ENCODE results near the gene FRMD1.

The FRMD1 gene

DNA sequence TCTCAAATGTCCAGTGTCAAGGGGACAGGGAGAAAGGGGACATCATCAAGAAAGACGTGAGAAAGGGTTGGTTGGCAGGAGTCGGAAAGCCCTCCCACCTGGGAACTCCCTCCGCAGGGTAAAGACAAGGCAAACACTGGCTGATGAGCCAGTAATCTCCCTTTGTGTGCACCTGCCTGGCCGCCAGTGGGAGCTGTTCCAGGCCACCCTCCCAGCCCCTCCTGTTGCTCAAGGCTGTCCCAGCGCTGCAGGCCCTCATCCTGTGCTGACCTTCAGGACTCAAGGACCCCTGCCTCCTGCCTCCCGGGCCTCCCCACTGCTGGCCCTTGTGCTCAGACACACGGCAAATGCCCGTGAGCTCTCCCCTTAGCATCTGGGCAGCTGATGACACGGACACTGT, 7.4 kb downstream of the FRMD1 start:
- no peak for DNase-seq (ENCODE audit: low read depth)
- no peak overlapping the region for H3K4me3 ChIP-seq (ENCODE audit: low read length)
- TF ChIP-seq, protein P1, sequence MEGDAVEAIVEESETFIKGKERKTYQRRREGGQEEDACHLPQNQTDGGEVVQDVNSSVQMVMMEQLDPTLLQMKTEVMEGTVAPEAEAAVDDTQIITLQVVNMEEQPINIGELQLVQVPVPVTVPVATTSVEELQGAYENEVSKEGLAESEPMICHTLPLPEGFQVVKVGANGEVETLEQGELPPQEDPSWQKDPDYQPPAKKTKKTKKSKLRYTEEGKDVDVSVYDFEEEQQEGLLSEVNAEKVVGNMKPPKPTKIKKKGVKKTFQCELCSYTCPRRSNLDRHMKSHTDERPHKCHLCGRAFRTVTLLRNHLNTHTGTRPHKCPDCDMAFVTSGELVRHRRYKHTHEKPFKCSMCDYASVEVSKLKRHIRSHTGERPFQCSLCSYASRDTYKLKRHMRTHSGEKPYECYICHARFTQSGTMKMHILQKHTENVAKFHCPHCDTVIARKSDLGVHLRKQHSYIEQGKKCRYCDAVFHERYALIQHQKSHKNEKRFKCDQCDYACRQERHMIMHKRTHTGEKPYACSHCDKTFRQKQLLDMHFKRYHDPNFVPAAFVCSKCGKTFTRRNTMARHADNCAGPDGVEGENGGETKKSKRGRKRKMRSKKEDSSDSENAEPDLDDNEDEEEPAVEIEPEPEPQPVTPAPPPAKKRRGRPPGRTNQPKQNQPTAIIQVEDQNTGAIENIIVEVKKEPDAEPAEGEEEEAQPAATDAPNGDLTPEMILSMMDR (IDR thresholded peaks at IDR 0.05; ENCODE audit: insufficient read depth, low read depth, low read length, missing control alignments), result no peak

DNA sequence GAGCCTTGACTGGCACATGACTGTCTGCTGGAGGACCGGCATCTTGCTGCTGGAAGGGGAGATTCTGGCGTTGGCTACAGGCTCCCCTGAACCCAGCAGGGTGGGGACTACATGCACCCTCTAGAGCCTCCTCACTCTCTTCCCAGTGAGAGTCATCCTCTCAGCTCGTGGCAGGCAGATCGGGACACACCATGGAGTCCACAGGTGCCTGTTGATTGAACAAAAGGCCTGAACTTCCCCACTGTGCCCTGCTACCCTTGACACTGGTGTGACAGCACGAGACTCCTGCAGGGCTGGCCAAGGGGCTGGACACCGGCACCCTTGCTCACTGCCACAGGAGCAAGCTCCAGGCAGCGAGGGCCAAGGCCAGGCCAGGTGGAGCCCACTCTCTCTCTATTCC, 8.2 kb downstream of the FRMD1 start:
- H3K4me3 ChIP-seq (ENCODE audit: low read length), result no peak overlapping the region
- no peak for DNase-seq (ENCODE audit: low read depth)
- TF ChIP-seq, protein P1 (IDR thresholded peaks at IDR 0.05; ENCODE audit: insufficient read depth, low read depth, low read length, missing control alignments), result no peak

DNA sequence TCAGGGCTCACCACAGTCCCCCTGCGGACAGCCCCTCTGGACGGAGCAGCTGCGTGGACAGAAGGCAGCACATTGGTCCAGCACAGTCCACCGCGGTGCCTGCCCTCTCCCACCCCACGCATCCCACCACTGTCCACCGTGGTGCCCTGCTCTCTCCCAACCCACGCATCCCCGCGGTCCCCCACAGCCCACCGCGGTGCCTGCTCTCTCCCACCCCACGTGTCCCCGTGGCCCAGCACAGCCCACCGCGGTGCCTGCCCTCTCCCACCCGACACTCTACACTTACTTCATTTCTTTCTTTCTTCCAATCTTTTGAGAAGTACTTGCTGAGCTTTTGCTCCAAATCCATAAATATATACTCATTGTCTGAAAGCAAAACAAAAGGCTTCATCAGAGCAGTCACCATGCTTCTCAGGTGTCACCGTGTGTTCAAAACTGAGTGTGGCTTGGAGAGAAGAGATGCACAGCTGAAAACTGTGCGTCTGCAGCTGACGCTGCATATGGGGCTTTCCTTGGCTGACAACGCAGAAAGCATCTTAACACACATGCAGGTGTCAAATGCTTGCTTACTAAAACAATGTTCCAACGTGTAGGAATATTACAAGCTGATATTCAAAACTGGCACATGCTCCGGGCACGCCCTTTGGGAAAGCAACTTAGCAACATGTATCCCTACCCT, 11.8 kb downstream of the FRMD1 start:
- no peak for DNase-seq (ENCODE audit: low read depth)
- TF ChIP-seq, protein P1 (IDR thresholded peaks at IDR 0.05; ENCODE audit: insufficient read depth, low read depth, low read length, missing control alignments), result no peak
- no peak overlapping the region for H3K4me3 ChIP-seq (ENCODE audit: low read length)

DNA sequence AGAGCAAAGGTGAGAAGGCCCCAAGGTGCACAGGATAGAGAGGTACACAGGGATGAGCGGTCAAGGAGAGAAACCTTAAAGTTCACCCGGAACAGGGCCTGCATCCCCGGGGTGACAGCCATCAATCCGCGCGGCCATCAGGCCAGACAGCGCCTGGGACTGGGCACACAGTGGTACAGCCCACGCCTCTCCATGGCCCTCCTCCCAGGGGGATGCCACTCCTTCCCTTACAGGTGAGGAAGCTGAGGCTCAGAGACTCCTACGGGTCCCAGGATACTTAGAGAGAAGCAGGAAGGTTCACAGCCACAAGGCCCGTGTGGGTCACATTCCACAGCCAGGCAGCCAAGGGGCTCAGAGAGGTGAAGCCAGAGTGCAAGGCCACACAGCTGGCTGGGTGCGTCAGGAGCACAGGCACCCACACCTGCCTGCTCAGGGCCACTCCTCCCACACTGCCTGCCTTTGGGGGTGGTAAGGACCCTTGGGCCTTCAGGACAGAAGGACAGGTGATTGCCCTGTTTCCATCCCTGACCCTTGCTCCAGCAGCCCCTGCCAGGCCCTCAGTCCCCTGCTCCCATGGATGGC, 14.7 kb downstream of the FRMD1 start:
- no peak for DNase-seq (ENCODE audit: low read depth)
- TF ChIP-seq, protein P1 (IDR thresholded peaks at IDR 0.05; ENCODE audit: insufficient read depth, low read depth, low read length, missing control alignments), result no peak
- H3K4me3 ChIP-seq (ENCODE audit: low read length), result no peak overlapping the region

DNA sequence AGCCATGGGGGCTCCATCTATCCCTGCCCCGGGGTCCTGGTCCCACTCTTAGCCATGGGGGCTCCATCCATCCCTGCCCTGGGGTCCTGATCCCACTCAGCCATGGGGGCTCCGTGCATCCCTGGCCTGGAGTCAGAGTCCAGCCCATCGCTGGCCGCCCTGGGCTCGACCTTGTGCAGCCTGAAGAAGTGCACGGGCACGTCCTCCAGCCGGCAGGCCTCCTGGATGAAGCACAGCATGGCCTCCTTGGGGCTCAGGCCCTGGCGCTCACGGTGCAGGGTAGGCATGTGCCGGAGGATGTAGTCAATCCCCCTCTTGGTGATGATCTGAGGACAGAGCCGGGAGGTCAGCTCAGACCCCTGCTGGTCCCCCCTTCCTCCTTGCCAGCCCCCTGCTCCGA, 15.6 kb downstream of the FRMD1 start:
- DNase-seq (ENCODE audit: low read depth), result no peak
- H3K4me3 ChIP-seq (ENCODE audit: low read length), result no peak overlapping the region
- TF ChIP-seq, protein P1 (IDR thresholded peaks at IDR 0.05; ENCODE audit: insufficient read depth, low read depth, low read length, missing control alignments), result no peak

DNA sequence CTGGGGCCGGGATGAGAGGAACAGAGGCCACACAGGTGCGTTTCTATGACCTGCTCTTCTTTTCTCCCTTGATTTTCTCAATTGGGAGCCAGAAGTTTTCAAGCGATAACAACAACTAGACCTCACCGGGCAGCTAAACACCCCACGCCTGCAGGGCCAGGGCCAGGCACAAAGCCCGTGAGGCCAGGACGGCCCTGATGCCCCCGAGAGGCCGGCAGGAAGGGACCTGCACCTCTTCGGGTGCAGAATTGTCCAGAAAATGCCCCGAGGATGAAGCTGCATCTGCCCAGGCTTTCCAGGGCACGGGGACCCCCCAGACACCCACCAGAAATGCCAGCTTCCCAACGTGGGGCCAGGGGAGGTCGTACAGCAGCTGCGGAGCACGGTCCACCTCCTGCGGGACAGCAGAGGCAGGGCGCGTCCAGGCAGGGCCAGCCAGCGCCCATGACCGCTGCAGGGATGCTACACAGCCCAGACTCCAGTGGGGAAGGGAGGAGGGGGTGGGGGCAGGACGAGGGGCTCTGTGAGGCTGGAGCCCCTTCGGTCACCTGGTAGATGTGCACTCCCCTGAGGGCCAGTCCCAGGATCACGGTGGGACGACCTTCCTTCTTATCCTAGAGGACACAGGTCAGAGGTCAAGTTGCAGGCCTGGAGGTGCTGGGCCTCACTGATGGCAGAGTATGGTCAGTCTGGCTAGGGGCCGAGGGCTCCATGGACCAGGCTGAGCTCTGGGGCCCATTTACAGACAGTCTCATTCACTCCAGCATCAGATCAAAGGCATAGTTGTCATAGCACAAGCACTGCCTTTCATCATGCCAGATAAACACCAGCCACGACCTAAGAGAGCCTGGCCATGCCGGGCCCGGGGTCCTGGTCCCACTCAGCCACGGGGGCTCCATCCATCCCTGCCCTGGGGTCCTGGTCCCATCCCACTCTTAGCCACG, 16.4 kb downstream of the FRMD1 start:
- H3K4me3 ChIP-seq (ENCODE audit: low read length), result no peak overlapping the region
- TF ChIP-seq, protein P1 (IDR thresholded peaks at IDR 0.05; ENCODE audit: insufficient read depth, low read depth, low read length, missing control alignments), result no peak

More for the DNA sequence above, 16.4 kb downstream of the FRMD1 start:
- no peak for DNase-seq (ENCODE audit: low read depth)

Measured in epithelial cell of esophagus (primary cell).